Dermis microvascular lymphatic vessel endothelial cell (primary cell): ENCODE results near the gene FARS2. TPM values are rescaled to one million over a fixed set of nuclear protein-coding genes. Genes with fewer than 3 reads are reported as not detected.
"Not testable (repeated sequence)": the region's sequence is repeated elsewhere in the genome, so short reads cannot be mapped to it uniquely, and the experiment has no call there.

Source experiments
- DNase-seq, 2 donors: peaks; one replicate each; pipeline versions ENCODE4 v3.0.0 to v3.0.0-alpha.2; 2010; ENCODE audit warnings: low read depth in 2 of 2
- total RNA-seq: library from RNA; depleted of rRNA; stranded (reverse); fragments of >200 nt; gene quantifications from 2 replicates; pipeline ENCODE4 v1.2.1, GENCODE V29; 2014

The FARS2 gene
- total RNA-seq, 1 donor from 2014 or later, result 26.8 TPM

- DNase-seq, result no peak
These were observed 521.7 kb downstream of the FARS2 start for GRCh38 chr6:5782783-5783547.

GRCh38 chr6:5783584-5784089 is 522.3 kb downstream of the FARS2 start:
- no peak for DNase-seq

- no peak for DNase-seq
These were observed 523.9 kb downstream of the FARS2 start for GRCh38 chr6:5785249-5785648.

GRCh38 chr6:5786321-5786968 is 525.1 kb downstream of the FARS2 start:
- DNase-seq, result no peak

GRCh38 chr6:5786969-5787720 is 525.8 kb downstream of the FARS2 start:
- DNase-seq, result no peak

- DNase-seq, result not testable (repeated sequence)
These were observed 528.1 kb downstream of the FARS2 start for GRCh38 chr6:5789426-5789825.

GRCh38 chr6:5796555-5796954 is 535.2 kb downstream of the FARS2 start:
- not testable (repeated sequence) for DNase-seq

GRCh38 chr6:5806406-5806805 is 545.1 kb downstream of the FARS2 start:
- DNase-seq, result not testable (repeated sequence)

- no peak for DNase-seq
These were observed 548.1 kb downstream of the FARS2 start for GRCh38 chr6:5809450-5809849.

- no peak for DNase-seq
These were observed 550.7 kb downstream of the FARS2 start for GRCh38 chr6:5811997-5812396.

- DNase-seq, result no peak
These were observed 552.3 kb downstream of the FARS2 start for GRCh38 chr6:5813625-5814027.

GRCh38 chr6:5814116-5814515 is 552.8 kb downstream of the FARS2 start:
- DNase-seq, result no peak

- no peak for DNase-seq
These were observed 553.6 kb downstream of the FARS2 start for GRCh38 chr6:5814901-5815300.

- no peak for DNase-seq
These were observed 556.6 kb downstream of the FARS2 start for GRCh38 chr6:5817869-5818268.

- DNase-seq, result no peak
These were observed 557.6 kb downstream of the FARS2 start for GRCh38 chr6:5818959-5819358.

Other genes starting within 250 kb of the FARS2 start
- gene PPP1R3G, start 176.2 kb upstream of the FARS2 start, total RNA-seq, result 0.39 and 0.89 TPM in 2 replicates
- 14.4 and 15.7 TPM in 2 replicates for gene LYRM4, start 563 bp upstream of the FARS2 start, total RNA-seq